Stimulated activated CD4-positive, alpha-beta T cell treated with anti-CD3 and anti-CD28 coated beads, Interleukin-1b, Interleukin-23, amount 100 ng/mL, for 1 hour (primary cell): ENCODE data around the gene MAFG.

Experiments
- DNase-seq, 2 donors: peaks; one replicate each; pipeline ENCODE4 v3.0.0-alpha.2; 2020; ENCODE audit warnings: low read depth in 2 of 2

MAFG gene

GRCh38 chr17:81939881-81940385, 12.4 kb upstream of the MAFG start:
- DNase-seq, result no peak

- DNase-seq, result no peak
These were observed 11.7 kb upstream of the MAFG start for GRCh38 chr17:81939218-81939617.

GRCh38 chr17:81935709-81936084, 8.2 kb upstream of the MAFG start:
- DNase-seq, result no peak

- no peak for DNase-seq
These were observed 7.5 kb upstream of the MAFG start for GRCh38 chr17:81934850-81935708.

GRCh38 chr17:81934098-81934757, 6.7 kb upstream of the MAFG start:
- no peak for DNase-seq

- DNase-seq, result no peak
These were observed 5.7 kb upstream of the MAFG start for GRCh38 chr17:81933178-81933699.

- no peak for DNase-seq
These were observed 4.9 kb upstream of the MAFG start for GRCh38 chr17:81932333-81932983.

- DNase-seq, result no peak
These were observed 4.2 kb upstream of the MAFG start for GRCh38 chr17:81931557-81932332.

- DNase-seq, result no peak
These were observed 3.6 kb upstream of the MAFG start for GRCh38 chr17:81931189-81931556.

- no peak for DNase-seq
These were observed 2.9 kb upstream of the MAFG start for GRCh38 chr17:81930142-81931125.

- no peak for DNase-seq
These were observed 2.0 kb upstream of the MAFG start for GRCh38 chr17:81929253-81930141.

GRCh38 chr17:81928544-81929252, 1.2 kb upstream of the MAFG start:
- no peak for DNase-seq

GRCh38 chr17:81927152-81927652, 333 bp downstream of the MAFG start:
- DNase-seq, result no peak

- DNase-seq, result peak in 1 of 2 donors; percentile 49
These were observed 934 bp downstream of the MAFG start for GRCh38 chr17:81926451-81927151.

- no peak for DNase-seq
These were observed 1.6 kb downstream of the MAFG start for GRCh38 chr17:81925860-81926450.

GRCh38 chr17:81924557-81925532, 2.7 kb downstream of the MAFG start:
- DNase-seq, result no peak
